ENCODE results near the gene SNAP25.

The SNAP25 gene

GRCh38 chr20:10315138-10315537 lies 96.5 kb downstream of the SNAP25 start:
- Histone ChIP-seq H3K9me3 (ENCODE audit: control insufficient read depth, insufficient read depth, low read depth, low read length) (no peaks in the 10 kb centered on the region; the same call in 1 of the 2 replicates), H3K4me1 (ENCODE audit: control insufficient read depth, insufficient read depth, low read length) (peaks cover 18% of the 10 kb centered on the region), H3K36me3 (ENCODE audit: control insufficient read depth in 2 of 2, insufficient read depth in 1 of 2, low read length in 2 of 2) (no peaks in the 10 kb centered on the region), H3K27ac (ENCODE audit: extremely low read depth, low read depth, low read length) (peak overlapping the region; percentile 81; the same call in 1 of the 2 replicates), H3K4me3 (ENCODE audit: low read depth, low read length) (no peak overlapping the region)
- CTCF ChIA-PET = interaction anchor here (0.7 to 1.3 kb wide), 4 partner anchors 9 to 268 kb away, joined by 3 to 5 read pairs (median 4); no protein-coding TSS in a partner anchor
- POLR2A ChIA-PET = no interaction called here
- TF ChIP-seq ZNF169 (tag by site-specific recombination; IDR thresholded peaks at IDR 0.05) = no peak
- TF ChIP-seq ZIC2 (tag by site-specific recombination; IDR thresholded peaks at IDR 0.05) = no peak
- TF ChIP-seq ZFP69B (tag by site-specific recombination; IDR thresholded peaks at IDR 0.05) = no peak
- TF ChIP-seq ZNF843 (tag by site-specific recombination; IDR thresholded peaks at IDR 0.05) = no peak
- TF ChIP-seq, protein P1, sequence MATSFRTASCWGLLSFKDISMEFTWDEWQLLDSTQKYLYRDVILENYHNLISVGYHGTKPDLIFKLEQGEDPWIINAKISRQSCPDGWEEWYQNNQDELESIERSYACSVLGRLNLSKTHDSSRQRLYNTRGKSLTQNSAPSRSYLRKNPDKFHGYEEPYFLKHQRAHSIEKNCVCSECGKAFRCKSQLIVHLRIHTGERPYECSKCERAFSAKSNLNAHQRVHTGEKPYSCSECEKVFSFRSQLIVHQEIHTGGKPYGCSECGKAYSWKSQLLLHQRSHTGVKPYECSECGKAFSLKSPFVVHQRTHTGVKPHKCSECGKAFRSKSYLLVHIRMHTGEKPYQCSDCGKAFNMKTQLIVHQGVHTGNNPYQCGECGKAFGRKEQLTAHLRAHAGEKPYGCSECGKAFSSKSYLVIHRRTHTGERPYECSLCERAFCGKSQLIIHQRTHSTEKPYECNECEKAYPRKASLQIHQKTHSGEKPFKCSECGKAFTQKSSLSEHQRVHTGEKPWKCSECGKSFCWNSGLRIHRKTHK (tag by site-specific recombination; IDR thresholded peaks at IDR 0.05) = no peak
- no peak for TF ChIP-seq ZNF473 (tag by site-specific recombination; IDR thresholded peaks at IDR 0.05)
- TF ChIP-seq ZNF837 (tag by site-specific recombination; IDR thresholded peaks at IDR 0.05) = no peak
- no peak for TF ChIP-seq ZSCAN30 (tag by site-specific recombination; IDR thresholded peaks at IDR 0.05)
- no peak for TF ChIP-seq ZFHX2 (tag by site-specific recombination; conservative IDR thresholded peaks at IDR 0.05)
- no peak for TF ChIP-seq ZNF645 (tag by site-specific recombination; IDR thresholded peaks at IDR 0.05)
- TF ChIP-seq ZNF23 (tag by site-specific recombination; IDR thresholded peaks at IDR 0.05; ENCODE audit: borderline replicate concordance) = no peak
- TF ChIP-seq ZNF707 (tag by site-specific recombination; IDR thresholded peaks at IDR 0.05) = no peak

DNA sequence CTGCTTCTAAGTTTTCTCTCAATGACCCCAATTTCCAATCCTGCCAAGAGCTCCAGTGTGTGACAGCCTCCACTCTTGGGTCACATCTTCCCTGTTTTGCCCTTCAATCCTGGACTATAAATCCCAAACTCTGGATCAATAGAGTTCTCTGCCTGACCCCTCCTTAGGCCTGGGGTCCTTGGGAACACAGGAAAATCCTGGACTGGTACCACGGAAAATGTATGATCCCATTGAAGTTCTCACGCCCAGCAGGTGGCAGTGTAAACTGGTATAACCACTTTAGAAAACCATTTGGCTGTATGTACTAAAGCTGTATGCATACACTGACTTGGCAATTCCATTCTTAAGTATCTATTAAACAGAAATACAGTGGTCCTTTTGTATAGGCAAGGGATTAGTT lies 98.0 kb downstream of the SNAP25 start:
- TF ChIP-seq ZNF558 (tag by site-specific recombination; IDR thresholded peaks at IDR 0.05) = no peak
- no peak for TF ChIP-seq FEZF1 (tag by site-specific recombination; IDR thresholded peaks at IDR 0.05)
- H3K36me3 ChIP-seq (ENCODE audit: control insufficient read depth in 2 of 2, insufficient read depth in 1 of 2, low read length in 2 of 2) = no peaks in the 10 kb centered on the region
- CTCF ChIA-PET = interaction anchor here (0.6 to 1.9 kb wide), 5 partner anchors 43 to 699 kb away, joined by 3 to 8 read pairs (median 6); no protein-coding TSS in a partner anchor

GRCh38 chr20:10318291-10319024 lies 99.8 kb downstream of the SNAP25 start:
- POLR2A ChIA-PET = interaction anchor here (0.9 kb wide), 1 partner anchor 116 kb away, joined by 4 read pairs; the partner anchor contains the start of gene MKKS
- no peak overlapping the region for H3K27ac ChIP-seq (ENCODE audit: extremely low read depth, low read depth, low read length)
- TF ChIP-seq HOXD13 (CRISPR knock-in tag; IDR thresholded peaks at IDR 0.05; ENCODE audit: borderline replicate concordance) (no peak), SCRT1 (tag by site-specific recombination; IDR thresholded peaks at IDR 0.05; ENCODE audit: borderline replicate concordance) (0 out of 2 replicates have a peak, but pooled peaks have one; percentile 43), ZNF830 (tag by site-specific recombination; IDR thresholded peaks at IDR 0.05; ENCODE audit: low read depth) (no peak), KLF8 (tag by site-specific recombination; IDR thresholded peaks at IDR 0.05) (no peak), ZNF692 (tag by site-specific recombination; IDR thresholded peaks at IDR 0.05) (no peak)
- H3K4me3 ChIP-seq (ENCODE audit: low read depth, low read length) = no peak overlapping the region
- H3K9me3 ChIP-seq (ENCODE audit: control insufficient read depth, insufficient read depth, low read depth, low read length) = no peaks in the 10 kb centered on the region; the same call in 1 of the 2 replicates
- H3K4me1 ChIP-seq (ENCODE audit: control insufficient read depth, insufficient read depth, low read length) = peaks cover 14% of the 10 kb centered on the region
- CTCF ChIA-PET = interaction anchor here (0.6 to 1.2 kb wide), 3 partner anchors 29 to 236 kb away, joined by 4 read pairs; no protein-coding TSS in a partner anchor
- no peaks in the 10 kb centered on the region for H3K36me3 ChIP-seq (ENCODE audit: control insufficient read depth in 2 of 2, insufficient read depth in 1 of 2, low read length in 2 of 2)

More for the DNA sequence above, 98.0 kb downstream of the SNAP25 start:
- Histone ChIP-seq H3K4me1 (ENCODE audit: control insufficient read depth, insufficient read depth, low read length) (peaks cover 18% of the 10 kb centered on the region), H3K9me3 (ENCODE audit: control insufficient read depth, insufficient read depth, low read depth, low read length) (no peaks in the 10 kb centered on the region; the same call in 1 of the 2 replicates), H3K27ac (ENCODE audit: extremely low read depth, low read depth, low read length) (no peak overlapping the region), H3K4me3 (ENCODE audit: low read depth, low read length) (no peak overlapping the region)
- POLR2A ChIA-PET = no interaction called here
